Stimulated activated effector memory CD8-positive, alpha-beta T cell treated with anti-CD3 and anti-CD28 coated beads, Interleukin-12 subunit alpha, Interleukin-12 subunit beta, amount 100 ng/mL, for 72 hours (primary cell): ENCODE data around the gene SLC37A3.
"Not testable (repeated sequence)": the region's sequence is repeated elsewhere in the genome, so short reads cannot be mapped to it uniquely, and the experiment has no call there.

Source experiments
- ATAC-seq: fragments of 150-1000 bp; cut with Tn5 transposase; 2 replicates; pipeline ENCODE4 v1.10.0; 2021
- DNase-seq, 2 donors: peaks; one replicate each; pipeline ENCODE4 v3.0.0; 2021 to 2022; ENCODE audit warnings: low spot score in 2 of 2
- H3K27ac Mint-ChIP-seq: one replicate; pipeline ENCODE4 v1.8.0; 2022; ENCODE audit warnings: mild to moderate bottlenecking, mixed read lengths
- H3K36me3 Mint-ChIP-seq: one replicate; pipeline ENCODE4 v1.8.0; 2022; ENCODE audit warnings: mild to moderate bottlenecking, mixed read lengths
- H3K4me1 Mint-ChIP-seq: one replicate; pipeline ENCODE4 v1.8.0; 2022; ENCODE audit warnings: mixed read lengths
- H3K4me3 Mint-ChIP-seq: one replicate; pipeline ENCODE4 v1.8.0; 2022; ENCODE audit warnings: mild to moderate bottlenecking, mixed read lengths
- H3K9me3 Mint-ChIP-seq: one replicate; pipeline ENCODE4 v1.8.0; 2022; ENCODE audit warnings: mixed read lengths

The SLC37A3 gene

DNA sequence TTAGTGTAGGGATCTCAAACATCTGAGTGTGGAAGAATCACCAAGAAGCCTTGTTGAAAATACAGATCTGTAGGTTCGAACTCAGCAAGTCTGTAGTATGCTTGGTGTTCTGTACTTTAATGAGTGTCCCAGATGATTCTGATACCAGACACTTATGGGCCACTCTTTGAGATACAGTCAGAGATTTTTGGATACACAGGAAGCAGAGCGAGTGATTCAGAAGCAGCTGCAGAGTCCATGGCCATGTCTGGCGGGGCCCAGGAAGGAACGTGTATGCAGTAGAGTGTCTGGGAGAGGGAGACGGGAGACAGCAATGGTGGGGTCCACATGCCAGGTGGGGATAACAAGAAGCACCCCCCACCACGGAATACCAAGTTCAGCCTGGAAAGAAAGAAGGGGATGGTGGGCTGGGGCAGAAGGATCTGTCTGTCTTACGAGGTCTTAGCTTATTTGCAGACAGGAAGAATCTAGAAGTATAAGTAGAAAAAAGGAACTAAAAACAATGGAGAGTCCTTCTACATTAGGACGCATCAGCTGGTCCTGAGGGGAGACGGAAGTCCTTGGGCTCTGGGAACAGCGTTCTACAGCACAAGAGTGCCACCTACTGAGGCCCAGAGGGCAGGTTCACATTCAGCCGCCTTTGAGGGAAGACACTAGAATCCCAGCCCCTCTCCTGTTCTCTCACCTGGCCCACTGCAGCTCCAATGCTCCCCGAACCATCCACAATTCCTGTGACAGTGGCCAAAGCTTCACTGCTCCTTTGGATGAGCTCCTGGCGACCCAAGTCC is 55.4 kb downstream of the SLC37A3 start:
- H3K36me3 Mint-ChIP-seq: peaks cover 100% of the 10 kb centered on the region
- DNase-seq: no peak

DNA sequence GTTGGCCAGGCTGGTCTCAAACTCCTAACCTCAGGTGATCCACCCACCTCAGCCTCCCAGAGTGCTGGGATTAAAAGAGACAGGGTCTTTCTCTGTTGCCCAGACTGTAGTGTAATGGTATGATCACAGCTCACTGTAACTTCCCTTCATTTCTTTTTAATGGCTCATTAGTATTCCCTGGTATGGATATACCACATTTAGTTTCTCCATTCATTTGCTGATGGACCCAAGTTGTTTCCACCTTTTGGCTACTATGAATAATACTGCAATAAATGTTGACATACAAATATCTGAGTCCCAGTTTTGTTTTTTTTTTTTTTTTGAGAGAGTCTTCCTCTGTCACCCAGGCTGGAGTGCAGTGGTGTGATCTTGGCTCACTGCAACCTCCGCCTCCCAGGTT is 59.4 kb downstream of the SLC37A3 start:
- not testable (repeated sequence) for DNase-seq, H3K27ac Mint-ChIP-seq, ATAC-seq, H3K4me1 Mint-ChIP-seq, H3K4me3 Mint-ChIP-seq, H3K9me3 Mint-ChIP-seq
- H3K36me3 Mint-ChIP-seq: peaks cover 100% of the 10 kb centered on the region

More for the DNA sequence above, 55.4 kb downstream of the SLC37A3 start:
- no peak for ATAC-seq
- H3K27ac Mint-ChIP-seq: no peak overlapping the region
- no peaks in the 10 kb centered on the region for H3K9me3 Mint-ChIP-seq
- peaks cover 4% of the 10 kb centered on the region for H3K4me1 Mint-ChIP-seq
- no peak overlapping the region for H3K4me3 Mint-ChIP-seq

DNA sequence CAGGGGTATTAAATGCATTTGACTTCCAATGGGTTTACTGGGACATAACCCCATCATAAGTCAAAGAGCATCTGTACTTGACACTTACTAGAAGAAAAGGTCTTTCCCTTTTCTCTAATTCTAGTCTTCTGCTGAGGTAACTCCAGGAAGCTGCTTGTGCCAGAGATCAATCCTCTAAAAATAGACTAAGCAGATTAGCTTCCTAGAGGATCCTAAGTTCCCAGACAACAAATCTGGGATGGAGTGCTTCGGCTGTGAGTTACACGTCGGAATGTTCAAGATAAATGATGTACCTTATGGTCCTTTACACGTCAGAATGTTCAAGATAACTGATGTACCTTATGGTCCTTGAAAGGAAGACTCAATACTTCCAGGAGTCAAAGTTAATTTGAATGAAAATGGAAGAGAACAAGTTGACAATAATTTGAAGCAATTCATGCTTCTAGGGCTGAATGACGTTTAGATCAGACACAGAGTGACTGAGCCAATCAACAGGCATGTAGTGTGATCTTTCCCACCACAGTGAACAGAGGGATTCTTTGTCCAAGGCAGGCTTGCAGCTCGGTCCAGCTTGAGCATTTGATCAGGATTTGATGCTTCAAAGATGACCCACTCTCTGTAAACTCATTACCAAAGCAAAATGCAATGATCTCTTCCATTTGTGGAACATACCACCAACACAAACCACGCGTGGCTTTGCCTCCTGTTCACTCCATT is 63.8 kb downstream of the SLC37A3 start:
- Mint-ChIP-seq H3K27ac (peak overlapping the region; percentile 10), H3K4me3 (no peak overlapping the region), H3K9me3 (no peaks in the 10 kb centered on the region), H3K4me1 (no peaks in the 10 kb centered on the region), H3K36me3 (peaks cover 83% of the 10 kb centered on the region)
- DNase-seq: no peak
- no peak for ATAC-seq

DNA sequence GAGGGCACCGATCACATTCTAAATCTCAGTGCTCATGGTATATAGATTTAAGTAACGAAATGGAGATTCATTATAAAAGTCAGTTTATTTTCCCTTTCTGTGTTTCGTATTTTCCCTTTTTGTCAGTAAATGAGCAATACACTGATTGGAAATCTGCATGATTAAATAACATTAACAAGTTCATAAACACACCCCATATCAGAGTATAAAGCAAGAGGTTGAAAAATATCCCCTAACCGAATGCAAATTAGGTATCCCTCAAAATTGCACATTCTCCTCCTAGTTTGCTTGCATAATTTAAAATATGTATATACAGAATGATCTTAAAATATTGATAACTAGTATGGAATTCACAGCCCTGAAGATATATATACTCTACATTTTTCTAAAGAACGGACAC is 64.6 kb downstream of the SLC37A3 start:
- no peaks in the 10 kb centered on the region for H3K4me1 Mint-ChIP-seq
- no peak overlapping the region for H3K27ac Mint-ChIP-seq
- peaks cover 75% of the 10 kb centered on the region for H3K36me3 Mint-ChIP-seq
- ATAC-seq (no peak), DNase-seq (no peak)
- no peak overlapping the region for H3K4me3 Mint-ChIP-seq
- no peaks in the 10 kb centered on the region for H3K9me3 Mint-ChIP-seq

DNA sequence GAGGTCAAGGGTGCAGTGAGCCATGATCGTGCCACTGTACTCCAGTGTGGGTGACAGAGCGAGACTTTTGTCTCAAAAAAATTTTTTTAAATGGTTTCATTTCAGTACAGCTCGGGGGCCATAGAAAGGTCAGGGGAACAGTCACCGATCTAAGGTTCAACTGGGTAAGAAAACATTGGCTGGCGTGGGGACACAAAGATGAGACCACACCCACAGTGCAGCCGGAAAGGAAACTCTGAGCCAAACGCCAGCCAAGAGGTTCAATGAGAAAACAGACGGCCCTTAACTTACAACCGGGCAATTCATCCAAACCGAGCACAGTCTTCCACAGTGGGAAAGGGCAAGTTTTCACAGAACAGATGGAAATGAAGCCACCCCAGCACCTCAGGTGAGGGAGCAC is 65.1 kb downstream of the SLC37A3 start:
- H3K27ac Mint-ChIP-seq: no peak overlapping the region
- no peak for ATAC-seq
- H3K36me3 Mint-ChIP-seq: peaks cover 70% of the 10 kb centered on the region
- H3K4me1 Mint-ChIP-seq: no peaks in the 10 kb centered on the region
- no peak overlapping the region for H3K4me3 Mint-ChIP-seq
- H3K9me3 Mint-ChIP-seq: no peaks in the 10 kb centered on the region
- no peak for DNase-seq

DNA sequence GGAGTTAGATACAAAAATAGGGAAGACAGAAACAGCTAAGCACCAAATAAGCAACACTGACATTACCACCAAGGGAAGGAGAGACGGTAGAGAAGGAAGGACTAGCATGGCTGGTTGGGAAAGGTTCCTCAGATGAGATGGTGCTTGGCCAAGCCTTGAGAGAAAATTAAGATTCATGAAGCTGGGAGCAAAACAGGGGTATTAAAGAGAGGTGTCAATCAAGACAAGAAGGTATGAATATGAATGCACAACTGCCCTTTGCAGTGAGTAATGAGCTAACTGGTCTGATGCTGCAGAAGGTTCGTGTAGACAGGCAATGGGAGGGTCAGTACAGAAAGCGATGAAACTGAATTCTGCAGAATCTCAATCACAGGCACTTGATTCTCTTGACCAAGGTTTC is 67.7 kb downstream of the SLC37A3 start:
- ATAC-seq (no peak), DNase-seq (no peak)
- Mint-ChIP-seq H3K27ac (no peak overlapping the region), H3K4me1 (no peaks in the 10 kb centered on the region), H3K36me3 (peaks cover 44% of the 10 kb centered on the region), H3K9me3 (no peaks in the 10 kb centered on the region), H3K4me3 (no peak overlapping the region)

DNA sequence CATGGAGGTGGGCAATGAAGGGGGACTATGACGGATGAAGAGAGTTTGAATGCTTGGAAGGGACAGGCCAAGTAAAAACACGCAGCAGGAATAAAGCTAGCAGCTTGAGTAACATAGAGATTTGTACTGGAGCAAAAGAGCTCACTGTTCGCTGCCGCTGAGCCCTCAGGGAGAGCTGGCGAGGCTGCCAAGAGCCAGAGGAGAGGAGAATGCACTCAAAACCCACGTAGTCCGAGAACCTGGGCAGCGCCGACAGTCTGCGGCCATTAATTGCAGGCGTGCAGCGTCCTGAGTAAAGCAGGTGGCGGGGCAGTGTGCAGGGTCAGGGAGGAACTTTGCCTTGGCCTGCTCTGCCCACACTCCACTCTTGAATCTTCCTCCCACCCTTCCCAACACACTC is 68.2 kb downstream of the SLC37A3 start:
- no peak overlapping the region for H3K4me3 Mint-ChIP-seq
- ATAC-seq: no peak
- no peak overlapping the region for H3K27ac Mint-ChIP-seq
- H3K4me1 Mint-ChIP-seq: no peaks in the 10 kb centered on the region
- peaks cover 40% of the 10 kb centered on the region for H3K36me3 Mint-ChIP-seq
- H3K9me3 Mint-ChIP-seq: no peaks in the 10 kb centered on the region
- DNase-seq: no peak

DNA sequence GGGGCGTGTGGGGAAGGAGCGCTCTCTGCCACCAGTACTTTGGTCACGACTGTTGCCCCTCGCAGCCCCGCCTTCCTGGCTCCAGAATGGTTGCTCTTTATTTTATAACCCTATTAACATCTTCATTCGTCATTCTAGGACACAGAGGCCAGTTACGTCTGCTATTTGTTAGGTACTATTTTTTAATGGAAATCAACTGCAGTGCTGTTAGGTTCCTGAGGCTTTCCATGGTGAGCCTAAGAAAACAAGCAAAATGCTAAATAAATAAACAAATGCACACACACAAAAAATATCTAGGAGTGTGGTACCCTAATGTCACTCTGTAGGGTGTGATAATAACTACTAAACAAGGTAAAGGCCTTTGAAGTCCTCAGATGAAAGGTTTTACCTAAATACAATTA is 71.1 kb downstream of the SLC37A3 start:
- Mint-ChIP-seq H3K27ac (no peak overlapping the region), H3K4me1 (no peaks in the 10 kb centered on the region), H3K4me3 (no peak overlapping the region), H3K36me3 (peaks cover 11% of the 10 kb centered on the region), H3K9me3 (no peaks in the 10 kb centered on the region)
- DNase-seq: no peak
- ATAC-seq: no peak

DNA sequence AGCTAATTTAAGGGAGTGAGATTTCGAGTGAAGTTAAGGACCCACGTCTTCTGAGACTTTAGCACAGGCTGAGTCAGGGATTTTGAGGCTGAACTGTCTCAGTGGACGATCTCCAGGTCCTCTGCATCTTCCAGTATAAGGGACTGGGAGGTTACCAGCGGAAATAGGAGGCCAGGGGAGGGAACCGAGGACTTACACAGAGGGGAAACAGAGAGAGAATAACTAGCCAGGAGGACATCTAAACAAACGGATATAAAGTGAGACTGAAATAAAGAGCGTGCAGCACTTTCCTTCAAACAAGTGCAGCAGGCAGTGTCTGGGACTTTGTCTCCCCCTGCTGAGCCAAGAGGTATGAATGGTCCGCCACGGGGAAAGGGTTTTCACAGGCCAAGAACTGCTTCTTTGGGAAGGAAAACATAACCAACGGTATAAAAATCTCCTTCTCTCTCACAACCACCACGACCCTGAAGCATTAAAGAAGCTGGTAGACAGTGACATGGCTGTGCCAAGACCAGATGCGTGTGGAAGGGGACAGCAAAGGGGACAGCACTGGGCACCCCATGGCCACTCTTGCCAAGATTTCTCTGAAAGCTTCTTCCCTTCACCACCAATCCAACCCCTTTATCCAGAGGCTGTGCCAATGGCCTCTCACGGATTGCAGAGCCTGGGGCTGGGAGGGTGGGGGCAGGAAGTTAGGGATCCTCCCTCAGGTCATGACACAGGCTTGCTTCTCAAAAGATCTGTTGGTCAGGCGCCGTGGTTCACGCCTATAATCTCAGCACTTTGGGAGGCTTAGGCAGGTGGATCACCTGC is 72.0 kb downstream of the SLC37A3 start:
- peaks cover 1% of the 10 kb centered on the region for H3K36me3 Mint-ChIP-seq
- no peak overlapping the region for H3K4me3 Mint-ChIP-seq
- ATAC-seq (peak; percentile 86), DNase-seq (peak; percentile 24 to 65)
- no peak overlapping the region for H3K27ac Mint-ChIP-seq
- no peaks in the 10 kb centered on the region for H3K4me1 Mint-ChIP-seq
- H3K9me3 Mint-ChIP-seq: no peaks in the 10 kb centered on the region

DNA sequence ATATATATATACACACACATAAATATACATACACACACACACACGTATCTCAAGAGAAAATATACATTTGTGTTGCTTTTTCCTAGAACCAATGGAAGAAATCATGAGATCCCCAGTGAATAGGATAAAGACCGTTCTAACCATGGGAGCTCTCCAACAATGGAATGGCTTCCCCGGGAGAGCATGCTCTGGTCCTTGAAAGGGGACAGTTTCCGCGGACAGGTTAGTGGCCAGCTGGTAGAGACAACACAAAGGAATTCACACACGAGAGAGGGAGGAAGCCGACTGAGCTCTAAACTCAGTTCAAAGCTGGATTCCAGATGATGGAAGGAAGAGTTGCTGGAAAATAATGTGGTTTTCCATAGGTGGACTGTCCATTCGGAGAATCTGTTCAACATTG is 72.7 kb downstream of the SLC37A3 start:
- no peak overlapping the region for H3K4me3 Mint-ChIP-seq
- H3K27ac Mint-ChIP-seq: no peak overlapping the region
- no peaks in the 10 kb centered on the region for H3K36me3 Mint-ChIP-seq
- no peak for ATAC-seq
- no peak for DNase-seq
- no peaks in the 10 kb centered on the region for H3K4me1 Mint-ChIP-seq
- no peaks in the 10 kb centered on the region for H3K9me3 Mint-ChIP-seq

DNA sequence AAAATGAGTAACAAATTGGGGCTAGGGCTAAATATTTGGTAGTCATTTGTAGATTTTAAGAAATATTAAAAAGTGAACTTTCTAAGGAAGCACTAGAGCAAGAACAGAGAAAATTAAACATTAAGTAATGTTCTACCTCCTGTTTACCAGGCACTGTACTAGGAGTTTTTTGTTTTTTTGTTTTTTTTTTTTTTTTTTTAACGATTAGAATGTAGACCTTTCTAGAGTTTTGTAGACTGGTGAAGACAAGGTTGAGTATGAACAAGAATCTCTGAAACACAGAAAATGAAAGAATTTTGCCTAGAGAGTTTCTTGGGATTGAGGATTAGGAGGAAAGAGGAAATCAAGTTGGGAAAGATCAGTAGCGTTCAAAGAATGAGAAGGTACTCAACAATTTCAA is 73.6 kb downstream of the SLC37A3 start:
- no peaks in the 10 kb centered on the region for H3K4me1 Mint-ChIP-seq
- ATAC-seq: no peak
- H3K27ac Mint-ChIP-seq: no peak overlapping the region
- H3K4me3 Mint-ChIP-seq: no peak overlapping the region
- no peaks in the 10 kb centered on the region for H3K9me3 Mint-ChIP-seq
- H3K36me3 Mint-ChIP-seq: no peaks in the 10 kb centered on the region
- no peak for DNase-seq

DNA sequence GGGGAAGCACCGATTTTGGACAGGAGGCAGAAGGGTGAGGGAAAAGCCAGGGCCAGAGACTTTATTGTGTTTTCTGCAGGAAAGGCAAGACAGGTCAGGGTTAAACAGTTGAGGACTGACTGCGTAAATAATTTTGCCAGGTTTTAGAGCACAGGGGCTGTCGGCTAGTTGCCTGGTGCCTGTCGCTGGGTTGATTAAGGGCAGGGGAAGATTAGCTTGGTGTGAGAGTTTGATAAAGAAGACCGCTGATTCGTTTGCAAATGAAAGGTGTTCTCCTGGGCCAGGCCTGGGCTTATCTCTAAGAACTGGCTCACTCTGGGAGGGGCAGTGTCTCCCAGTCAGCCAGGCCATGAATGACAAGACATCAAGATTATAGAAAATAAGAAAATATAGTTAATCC is 75.6 kb downstream of the SLC37A3 start:
- Mint-ChIP-seq H3K27ac (no peak overlapping the region), H3K4me3 (no peak overlapping the region), H3K9me3 (no peaks in the 10 kb centered on the region), H3K4me1 (peaks cover 2% of the 10 kb centered on the region), H3K36me3 (no peaks in the 10 kb centered on the region)
- DNase-seq: no peak
- no peak for ATAC-seq

DNA sequence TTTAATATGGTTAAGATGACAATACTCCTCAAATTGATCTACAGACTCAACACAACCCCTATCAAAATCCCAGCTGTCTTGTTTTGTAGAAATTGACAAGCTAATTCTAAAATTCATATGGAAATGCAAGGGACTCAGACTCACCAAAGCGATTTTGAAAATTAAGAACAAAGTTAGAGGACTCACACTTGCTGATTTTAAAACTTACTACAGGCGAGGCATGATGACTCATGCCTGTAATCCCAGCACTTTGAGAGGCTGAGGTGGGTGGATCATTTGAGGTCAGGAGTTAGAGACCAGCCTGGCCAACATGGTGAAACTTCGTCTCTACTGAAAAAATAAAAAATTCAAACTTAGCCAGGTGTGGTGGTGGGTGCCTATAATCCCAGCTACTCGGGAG is 78.3 kb downstream of the SLC37A3 start:
- not testable (repeated sequence) for H3K9me3 Mint-ChIP-seq, H3K36me3 Mint-ChIP-seq, H3K27ac Mint-ChIP-seq, ATAC-seq, DNase-seq, H3K4me3 Mint-ChIP-seq
- H3K4me1 Mint-ChIP-seq: peaks cover 23% of the 10 kb centered on the region

DNA sequence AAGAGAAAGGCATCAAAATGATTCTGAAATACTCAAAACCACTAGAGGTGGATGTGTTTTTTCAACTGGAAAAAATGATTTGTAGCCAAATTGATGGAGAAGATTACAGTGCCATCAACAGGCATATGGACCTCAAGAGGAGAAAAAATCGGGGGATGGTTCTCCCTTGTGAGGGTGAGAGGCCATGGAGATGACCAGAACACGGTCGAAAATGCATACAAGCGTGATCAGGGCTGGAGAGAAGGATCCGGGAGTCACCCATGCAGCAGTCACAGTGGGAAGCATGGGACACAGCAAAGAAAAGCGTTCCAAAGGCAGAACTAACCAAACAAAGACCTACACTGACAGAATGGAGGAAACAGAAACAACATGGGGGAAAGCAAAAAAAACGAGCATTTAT is 80.3 kb downstream of the SLC37A3 start:
- Mint-ChIP-seq H3K4me3 (no peak overlapping the region), H3K4me1 (peaks cover 23% of the 10 kb centered on the region), H3K9me3 (no peaks in the 10 kb centered on the region), H3K36me3 (no peaks in the 10 kb centered on the region), H3K27ac (peak overlapping the region; percentile 3)
- no peak for DNase-seq
- no peak for ATAC-seq

DNA sequence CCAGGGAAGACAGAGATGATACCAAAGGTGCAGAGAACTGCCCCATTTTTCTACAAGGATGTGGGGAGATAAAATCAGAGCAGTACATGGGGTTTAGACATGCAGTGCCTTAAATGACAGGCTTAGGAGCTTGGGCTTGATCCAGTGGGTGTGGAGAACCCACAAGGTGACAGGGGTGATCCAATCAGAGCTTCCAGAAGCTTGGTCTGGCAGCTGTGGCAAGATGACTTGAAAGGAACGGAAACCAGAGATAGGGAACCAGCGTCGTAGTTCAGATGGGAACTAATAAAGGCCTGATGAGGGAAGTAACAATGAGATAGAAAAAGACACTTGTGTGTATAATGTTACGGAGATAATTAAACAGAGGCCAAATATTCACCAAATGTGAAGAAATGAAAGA is 80.7 kb downstream of the SLC37A3 start:
- DNase-seq (no peak), ATAC-seq (no peak)
- no peak overlapping the region for H3K4me3 Mint-ChIP-seq
- peaks cover 2% of the 10 kb centered on the region for H3K9me3 Mint-ChIP-seq
- H3K27ac Mint-ChIP-seq: peak overlapping the region; percentile 3
- peaks cover 23% of the 10 kb centered on the region for H3K4me1 Mint-ChIP-seq
- no peaks in the 10 kb centered on the region for H3K36me3 Mint-ChIP-seq
